Sigmoid colon (tissue), 7 donors: Measurements from ENCODE around the gene CNTN4. TPM values are rescaled to one million over a fixed set of nuclear protein-coding genes. Genes with fewer than 3 reads are reported as not detected.

ENCODE experiments used
- DNase-seq: peaks from one replicate; pipeline ENCODE4 v3.0.0-alpha.2; 2019
- H3K27ac ChIP-seq, 4 donors: fragments of 200-600 bp; sonication (generic); one replicate each; pipeline ENCODE4 v1.5.1; 2016 to 2019; ENCODE audit warnings: mild to moderate bottlenecking in 1 of 4
- H3K27me3 ChIP-seq, 3 donors: fragments of 200-600 bp; sonication (generic); one replicate each; pipeline ENCODE4 v1.5.1; 2019; ENCODE audit warnings: mild to moderate bottlenecking in 1 of 3
- H3K36me3 ChIP-seq, 4 donors: fragments of 200-600 bp; sonication (generic); one replicate each; pipeline ENCODE4 v1.5.1; 2016 to 2019
- H3K4me1 ChIP-seq, 4 donors: fragments of 200-600 bp; sonication (generic); one replicate each; pipeline ENCODE4 v1.5.1; 2017 to 2019
- H3K4me3 ChIP-seq, 4 donors: fragments of 200-600 bp; sonication (generic); one replicate each; pipeline ENCODE4 v1.5.1; 2017 to 2019; ENCODE audit warnings: mild to moderate bottlenecking in 2 of 4, moderate library complexity in 1 of 4
- H3K9me3 ChIP-seq, 4 donors: fragments of 200-600 bp in 3 of 4; sonication (generic) in 3 of 4; one replicate each; pipeline versions ENCODE4 v1.5.1 to v1.6.1; 2013 to 2019
- EP300 ChIP-seq, 4 donors: sonication (generic); formaldehyde crosslinking; IDR thresholded peaks; one replicate each; pipeline ENCODE4 v1.6.1; 2017; ENCODE audit warnings: antibody characterized with exemption in 4 of 4
- POLR2A ChIP-seq, 2 donors: fragments of 450-650 bp; IDR thresholded peaks; one replicate each; pipeline ENCODE4 v1.6.1; 2016; ENCODE audit warnings: antibody characterized with exemption in 2 of 2, mild to moderate bottlenecking in 2 of 2, moderate library complexity in 2 of 2
- POLR2AphosphoS5 ChIP-seq, 4 donors: sonication (generic); formaldehyde crosslinking; IDR thresholded peaks; one replicate each; pipeline ENCODE4 v1.6.1; 2017; ENCODE audit warnings: antibody characterized with exemption in 4 of 4
- WGBS, 2 donors: extraction: QIAGEN DNeasy Blood & Tissue Kit; methylation state at CpG; one replicate each; pipeline ENCODE4 v1.1.7; 2013; 5-methylcytosine and 5-hydroxymethylcytosine counted together
- intact Hi-C: fragments of 100-400 bp; cut with DNase I; formaldehyde crosslinking; loops from one replicate; pipeline ENCODE4 v1.15.1; 2023
- polyA plus RNA-seq, 3 donors: library from polyadenylated mRNA; stranded (reverse); fragments of 200-250 nt; gene quantifications; one replicate each; pipeline ENCODE4 v1.2.3, GENCODE V29; 2013
- total RNA-seq, 4 donors: library from RNA; depleted of rRNA; stranded (reverse); fragments of >200 nt; gene quantifications; one replicate each; pipeline ENCODE4 v1.1.0, GENCODE V29; 2016
- TF ChIP-seq, protein P1 (sequence below), 4 experiments: fragments of 450-650 bp in 3 of 4; fragments of 200-600 bp in 1 of 4; IDR thresholded peaks; one replicate each; pipeline ENCODE4 v1.5.1; 2016 to 2019; ENCODE audit warnings: antibody characterized with exemption in 4 of 4, mild to moderate bottlenecking in 3 of 4, moderate library complexity in 2 of 4
- donor health status: healthy with polysubstance abuse.
- donor health status: Bipolar disorder and iron deficiency.
- donor health status: healthy.

The CNTN4 gene
- total and polyA plus RNA-seq, 7 donors, result 1.4 to 10.0 (median 7.5) TPM

DNA sequence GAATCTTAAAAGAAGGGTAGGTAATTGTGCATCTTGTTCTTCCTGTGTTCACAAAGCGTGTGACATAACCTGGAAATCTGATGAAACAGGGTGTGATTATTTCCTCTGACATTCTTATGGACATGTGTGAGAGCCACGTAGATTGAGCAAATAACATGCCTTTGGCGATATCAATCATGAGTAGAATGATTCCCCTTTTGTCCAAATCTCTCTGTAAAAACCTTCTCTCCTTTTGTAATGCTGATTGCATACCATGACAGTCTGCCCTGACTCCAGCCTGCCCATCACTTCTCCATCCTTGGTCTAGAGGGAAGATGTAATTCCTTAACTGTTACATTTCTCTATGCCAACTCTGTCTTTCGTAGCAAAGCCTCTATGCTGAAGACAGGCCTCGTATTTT, 896.5 kb downstream of the CNTN4 start:
- WGBS, 2 donors, result 90 to 93% methylated on average over 5 of the region's 5 CpGs
- DNase-seq, result no peak
- Histone ChIP-seq H3K9me3 (no peaks in the 10 kb centered on the region), H3K27me3 (no peaks in the 10 kb centered on the region), H3K27ac (no peak overlapping the region), H3K36me3 (no peaks in the 10 kb centered on the region), H3K4me3 (no peak overlapping the region), H3K4me1 (no peaks in the 10 kb centered on the region)
- no peak for TF ChIP-seq POLR2AphosphoS5 (IDR thresholded peaks at IDR 0.05)
- TF ChIP-seq POLR2A (IDR thresholded peaks at IDR 0.05), result no peak
- TF ChIP-seq EP300 (IDR thresholded peaks at IDR 0.05), result no peak
- TF ChIP-seq, protein P1, sequence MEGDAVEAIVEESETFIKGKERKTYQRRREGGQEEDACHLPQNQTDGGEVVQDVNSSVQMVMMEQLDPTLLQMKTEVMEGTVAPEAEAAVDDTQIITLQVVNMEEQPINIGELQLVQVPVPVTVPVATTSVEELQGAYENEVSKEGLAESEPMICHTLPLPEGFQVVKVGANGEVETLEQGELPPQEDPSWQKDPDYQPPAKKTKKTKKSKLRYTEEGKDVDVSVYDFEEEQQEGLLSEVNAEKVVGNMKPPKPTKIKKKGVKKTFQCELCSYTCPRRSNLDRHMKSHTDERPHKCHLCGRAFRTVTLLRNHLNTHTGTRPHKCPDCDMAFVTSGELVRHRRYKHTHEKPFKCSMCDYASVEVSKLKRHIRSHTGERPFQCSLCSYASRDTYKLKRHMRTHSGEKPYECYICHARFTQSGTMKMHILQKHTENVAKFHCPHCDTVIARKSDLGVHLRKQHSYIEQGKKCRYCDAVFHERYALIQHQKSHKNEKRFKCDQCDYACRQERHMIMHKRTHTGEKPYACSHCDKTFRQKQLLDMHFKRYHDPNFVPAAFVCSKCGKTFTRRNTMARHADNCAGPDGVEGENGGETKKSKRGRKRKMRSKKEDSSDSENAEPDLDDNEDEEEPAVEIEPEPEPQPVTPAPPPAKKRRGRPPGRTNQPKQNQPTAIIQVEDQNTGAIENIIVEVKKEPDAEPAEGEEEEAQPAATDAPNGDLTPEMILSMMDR (IDR thresholded peaks at IDR 0.05), result no peak
- intact Hi-C loops, result no loop called here

DNA sequence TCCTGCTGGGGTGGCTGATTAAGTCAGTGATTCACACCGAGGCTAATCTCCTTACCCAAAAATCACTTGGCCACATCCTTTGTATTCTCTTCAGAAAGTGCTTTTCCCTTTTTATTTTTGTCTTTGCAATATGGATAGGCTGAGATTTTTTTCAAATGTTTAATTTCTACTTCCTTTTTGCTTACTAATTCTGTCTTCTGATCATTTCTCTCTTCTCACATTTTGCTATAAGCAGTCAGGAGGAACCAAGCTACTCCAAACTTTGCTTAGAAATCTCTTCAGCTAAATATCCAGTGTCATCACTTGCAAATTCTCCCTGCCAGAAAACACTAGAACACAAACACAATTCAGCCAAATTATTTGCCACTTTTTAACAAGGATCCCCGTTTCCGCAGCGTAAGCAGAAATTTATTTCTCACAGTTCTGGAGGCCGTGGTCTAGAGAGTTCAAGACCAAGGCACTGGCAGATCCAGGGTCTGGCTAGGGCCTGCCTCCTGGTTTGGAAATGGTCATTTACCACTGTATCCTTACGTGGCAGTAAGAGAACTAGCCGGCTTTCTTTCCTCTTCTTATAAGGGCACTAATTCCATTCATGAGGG, 906.6 kb downstream of the CNTN4 start:
- Histone ChIP-seq H3K9me3 (no peaks in the 10 kb centered on the region), H3K27me3 (no peaks in the 10 kb centered on the region), H3K36me3 (no peaks in the 10 kb centered on the region), H3K4me1 (no peaks in the 10 kb centered on the region), H3K4me3 (no peak overlapping the region), H3K27ac (no peak overlapping the region)
- WGBS, 2 donors, result 84 to 86% methylated on average over 7 of the region's 7 CpGs
- intact Hi-C loops, result no loop called here
- TF ChIP-seq POLR2A (IDR thresholded peaks at IDR 0.05) (no peak), EP300 (IDR thresholded peaks at IDR 0.05) (no peak), POLR2AphosphoS5 (IDR thresholded peaks at IDR 0.05) (no peak)
- TF ChIP-seq, protein P1 (IDR thresholded peaks at IDR 0.05), result no peak
- DNase-seq, result no peak

DNA sequence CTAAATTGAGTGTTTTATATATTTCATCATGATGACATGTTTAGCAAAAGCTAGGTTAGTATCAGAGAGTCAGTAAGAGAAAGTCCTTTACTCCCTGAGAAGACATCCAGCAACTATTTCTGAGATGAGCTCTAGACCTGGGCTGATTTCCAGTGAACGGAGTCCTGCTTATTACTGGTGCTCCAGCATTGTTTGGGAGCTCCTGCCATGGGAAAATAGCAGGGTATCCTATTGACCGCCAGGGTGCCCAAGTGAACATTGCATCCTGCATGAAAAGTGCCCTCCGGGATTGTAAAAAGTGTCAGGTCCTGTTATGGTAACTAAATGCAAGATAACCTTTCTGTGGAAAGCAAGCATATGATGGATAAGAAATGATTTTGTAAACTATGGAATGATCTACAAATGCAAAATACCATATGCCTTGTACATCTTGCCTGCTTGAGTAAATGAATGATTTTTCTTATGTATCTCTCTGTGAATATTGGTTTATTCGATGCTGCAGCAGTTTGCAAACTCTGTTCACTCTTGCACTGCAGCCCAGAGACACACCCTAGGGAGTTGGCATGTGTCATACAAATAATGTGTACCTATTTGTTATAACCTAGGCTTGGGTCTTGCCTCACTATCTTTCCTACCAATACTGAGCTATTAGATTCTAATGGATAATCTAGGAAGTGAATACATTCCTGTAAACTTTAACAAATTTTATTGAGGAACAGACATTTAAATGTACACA, 914.8 kb downstream of the CNTN4 start:
- H3K36me3 ChIP-seq, result no peaks in the 10 kb centered on the region
- DNase-seq, result no peak
- H3K27ac ChIP-seq, result no peak overlapping the region
- H3K9me3 ChIP-seq, result no peaks in the 10 kb centered on the region
- no peaks in the 10 kb centered on the region for H3K4me1 ChIP-seq
- 66 to 80% methylated on average over 4 of the region's 4 CpGs for WGBS, 2 donors
- intact Hi-C loops, result no loop called here
- TF ChIP-seq, protein P1 (IDR thresholded peaks at IDR 0.05), result no peak
- TF ChIP-seq POLR2A (IDR thresholded peaks at IDR 0.05) (no peak), EP300 (IDR thresholded peaks at IDR 0.05) (no peak), POLR2AphosphoS5 (IDR thresholded peaks at IDR 0.05) (no peak)
- H3K27me3 ChIP-seq, result no peaks in the 10 kb centered on the region
- no peak overlapping the region for H3K4me3 ChIP-seq

DNA sequence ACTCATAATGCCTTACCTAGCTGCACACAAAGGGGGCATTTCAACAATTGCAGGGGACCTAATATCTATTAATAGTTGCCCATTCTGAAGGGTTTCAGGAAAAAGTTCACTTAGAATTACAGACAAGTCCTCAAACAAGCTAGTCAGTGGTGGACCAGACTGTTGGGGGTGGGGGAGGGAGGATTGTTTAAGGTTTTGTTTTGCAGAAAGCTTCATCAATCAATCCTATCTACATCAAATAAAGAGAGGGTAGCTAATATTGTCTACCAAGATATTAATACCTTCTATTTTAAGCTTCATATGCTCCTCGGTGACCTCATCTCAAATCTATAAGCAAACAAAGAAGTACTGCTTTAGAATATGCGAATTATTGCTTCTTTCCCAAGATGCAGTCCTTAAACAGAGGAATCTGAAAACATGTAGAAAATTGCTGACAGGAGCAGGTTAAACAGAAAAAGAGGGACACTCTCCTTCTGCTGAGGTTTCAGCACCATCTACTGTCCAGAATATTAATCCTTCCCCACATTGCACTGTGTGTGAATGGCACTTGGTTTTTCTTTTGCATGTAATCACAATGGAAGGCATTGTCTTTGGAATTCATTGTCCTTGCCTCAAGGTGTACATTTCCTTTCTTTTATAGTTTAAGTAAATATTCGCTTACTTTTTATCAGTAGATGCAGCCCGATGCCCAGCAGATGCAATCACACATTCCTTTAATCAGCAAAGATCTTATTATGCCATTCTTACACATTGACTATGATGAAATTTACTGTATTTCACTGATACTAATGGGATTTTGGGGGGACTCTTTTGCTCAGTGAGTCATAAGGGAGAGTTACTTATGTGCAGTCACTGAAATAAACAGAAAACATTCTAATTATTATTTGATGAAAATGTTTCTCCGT, 916.8 kb downstream of the CNTN4 start:
- Histone ChIP-seq H3K36me3 (no peaks in the 10 kb centered on the region), H3K27ac (no peak overlapping the region), H3K4me3 (no peak overlapping the region), H3K9me3 (no peaks in the 10 kb centered on the region), H3K27me3 (no peaks in the 10 kb centered on the region), H3K4me1 (no peaks in the 10 kb centered on the region)
- TF ChIP-seq POLR2AphosphoS5 (IDR thresholded peaks at IDR 0.05) (no peak), EP300 (IDR thresholded peaks at IDR 0.05) (no peak), POLR2A (IDR thresholded peaks at IDR 0.05) (no peak)
- TF ChIP-seq, protein P1 (IDR thresholded peaks at IDR 0.05), result peak in 2 of 4 experiments; percentile 24 to 36
- WGBS, 2 donors, result 13 to 42% methylated on average over 5 of the region's 5 CpGs
- no peak for DNase-seq
- intact Hi-C loops, result no loop called here
